Stimulated activated naive B cell treated with anti-CD40 and anti-IgM and Interleukin-4, amounts not matched to agents 10 μg/mL and 1 μg/mL and 100 μg/mL, for 72 hours (primary cell): ENCODE data around the gene MAD1L1.

Source experiments
- ATAC-seq, 2 donors: fragments of 150-1000 bp; cut with Tn5 transposase; replicated peaks; 2 replicates each; pipeline ENCODE4 v1.10.0; 2021; ENCODE audit warnings: moderate library complexity in 1 of 2
- DNase-seq: peaks from one replicate; pipeline ENCODE4 v3.0.0; 2021
- H3K27ac Mint-ChIP-seq: one replicate; pipeline ENCODE4 v1.8.0; 2022; ENCODE audit warnings: mild to moderate bottlenecking, mixed read lengths
- H3K27me3 Mint-ChIP-seq, 2 donors: one replicate each; pipeline ENCODE4 v1.8.0; 2022; ENCODE audit warnings: mixed read lengths in 2 of 2
- H3K36me3 Mint-ChIP-seq, 2 donors: one replicate each; pipeline ENCODE4 v1.8.0; 2022; ENCODE audit warnings: mixed read lengths in 2 of 2, mild to moderate bottlenecking in 1 of 2
- H3K4me1 Mint-ChIP-seq, 2 donors: one replicate each; pipeline ENCODE4 v1.8.0; 2022; ENCODE audit warnings: mixed read lengths in 2 of 2, mild to moderate bottlenecking in 1 of 2
- H3K4me3 Mint-ChIP-seq, 2 donors: one replicate each; pipeline ENCODE4 v1.8.0; 2022; ENCODE audit warnings: mild to moderate bottlenecking in 2 of 2, mixed read lengths in 2 of 2, moderate library complexity in 1 of 2
- H3K9me3 Mint-ChIP-seq, 2 donors: one replicate each; pipeline ENCODE4 v1.8.0; 2022; ENCODE audit warnings: mixed read lengths in 2 of 2, mild to moderate bottlenecking in 1 of 2

Gene MAD1L1

GRCh38 chr7:2201686-2202360 is 30.9 kb downstream of the MAD1L1 start:
- Mint-ChIP-seq H3K27ac (no peak overlapping the region), H3K27me3 (no peaks in the 10 kb centered on the region), H3K4me3 (no peak overlapping the region), H3K4me1 (peaks cover 20 to 22% of the 10 kb centered on the region in 2 donors), H3K9me3 (no peaks in the 10 kb centered on the region), H3K36me3 (peaks cover 35 to 65% of the 10 kb centered on the region in 2 donors)
- DNase-seq (no peak), ATAC-seq (no peak)

GRCh38 chr7:2201128-2201527 is 31.6 kb downstream of the MAD1L1 start:
- Mint-ChIP-seq H3K27me3 (no peaks in the 10 kb centered on the region), H3K27ac (no peak overlapping the region), H3K9me3 (peaks cover 0 to 1% of the 10 kb centered on the region in 2 donors), H3K4me1 (peaks cover 20 to 22% of the 10 kb centered on the region in 2 donors), H3K4me3 (no peak overlapping the region), H3K36me3 (peaks cover 41 to 70% of the 10 kb centered on the region in 2 donors)
- DNase-seq (no peak), ATAC-seq (no peak)

GRCh38 chr7:2200584-2200980 is 32.2 kb downstream of the MAD1L1 start:
- Mint-ChIP-seq H3K9me3 (peaks cover 0 to 2% of the 10 kb centered on the region in 2 donors), H3K36me3 (peaks cover 46 to 72% of the 10 kb centered on the region in 2 donors), H3K27ac (no peak overlapping the region), H3K4me1 (peaks cover 20 to 22% of the 10 kb centered on the region in 2 donors), H3K27me3 (no peaks in the 10 kb centered on the region), H3K4me3 (no peak overlapping the region)
- DNase-seq (no peak), ATAC-seq (no peak)

GRCh38 chr7:2199956-2200583 is 32.7 kb downstream of the MAD1L1 start:
- ATAC-seq = no peak
- Mint-ChIP-seq H3K9me3 (peaks cover 0 to 3% of the 10 kb centered on the region in 2 donors), H3K4me3 (no peak overlapping the region), H3K4me1 (peaks cover 18 to 22% of the 10 kb centered on the region in 2 donors), H3K36me3 (peaks cover 51 to 72% of the 10 kb centered on the region in 2 donors), H3K27me3 (no peaks in the 10 kb centered on the region), H3K27ac (no peak overlapping the region)
- DNase-seq = no peak

- peak overlapping the region; percentile 31 for H3K27ac Mint-ChIP-seq
- DNase-seq (no peak), ATAC-seq (no peak)
- peaks cover 0 to 3% of the 10 kb centered on the region in 2 donors for H3K9me3 Mint-ChIP-seq
- H3K36me3 Mint-ChIP-seq = peaks cover 53 to 71% of the 10 kb centered on the region in 2 donors
- no peak overlapping the region for H3K4me3 Mint-ChIP-seq
- peaks cover 18 to 20% of the 10 kb centered on the region in 2 donors for H3K4me1 Mint-ChIP-seq
- no peaks in the 10 kb centered on the region for H3K27me3 Mint-ChIP-seq
These were observed 33.2 kb downstream of the MAD1L1 start for GRCh38 chr7:2199528-2199927.

- no peak for ATAC-seq
- no peak for DNase-seq
These were observed 34.0 kb downstream of the MAD1L1 start for GRCh38 chr7:2198760-2199159.

DNA sequence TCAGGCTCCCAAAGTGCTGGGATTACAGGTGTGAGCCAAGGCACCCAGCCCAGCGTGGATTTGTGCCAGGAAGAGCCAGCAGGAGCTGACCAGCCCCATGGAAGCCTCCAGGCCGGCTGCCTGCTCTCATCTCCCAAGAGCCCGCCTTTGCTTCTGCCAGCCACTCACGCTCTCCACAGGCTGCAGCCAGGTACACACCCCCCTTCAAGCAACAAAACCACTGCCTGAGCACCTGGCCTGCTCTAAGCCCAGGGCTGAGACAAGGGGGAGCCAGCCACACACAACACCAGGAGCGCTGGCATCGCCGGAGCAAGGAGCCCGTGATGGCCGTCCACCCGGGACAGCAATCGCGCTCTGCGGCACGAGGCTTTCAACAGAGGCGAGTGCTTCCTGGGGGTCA is 34.5 kb downstream of the MAD1L1 start:
- DNase-seq (no peak), ATAC-seq (no peak)
- Mint-ChIP-seq H3K27me3 (no peaks in the 10 kb centered on the region), H3K27ac (no peak overlapping the region), H3K9me3 (peaks cover 0 to 3% of the 10 kb centered on the region in 2 donors), H3K36me3 (peaks cover 56 to 68% of the 10 kb centered on the region in 2 donors), H3K4me3 (no peak overlapping the region), H3K4me1 (peaks cover 5 to 7% of the 10 kb centered on the region in 2 donors)

More at GRCh38 chr7:2198760-2199159, 34.0 kb downstream of the MAD1L1 start:
- peaks cover 10 to 12% of the 10 kb centered on the region in 2 donors for H3K4me1 Mint-ChIP-seq
- peaks cover 0 to 3% of the 10 kb centered on the region in 2 donors for H3K9me3 Mint-ChIP-seq
- H3K27ac Mint-ChIP-seq = no peak overlapping the region
- peaks cover 53 to 68% of the 10 kb centered on the region in 2 donors for H3K36me3 Mint-ChIP-seq
- H3K4me3 Mint-ChIP-seq = no peak overlapping the region
- H3K27me3 Mint-ChIP-seq = no peaks in the 10 kb centered on the region

GRCh38 chr7:2197436-2198155 is 35.1 kb downstream of the MAD1L1 start:
- Mint-ChIP-seq H3K36me3 (peaks cover 54 to 70% of the 10 kb centered on the region in 2 donors), H3K4me1 (peaks cover 4 to 6% of the 10 kb centered on the region in 2 donors), H3K27me3 (no peaks in the 10 kb centered on the region)

GRCh38 chr7:2196381-2197378 is 36.1 kb downstream of the MAD1L1 start:
- Mint-ChIP-seq H3K27me3 (no peaks in the 10 kb centered on the region), H3K4me3 (no peak overlapping the region), H3K36me3 (peaks cover 50 to 66% of the 10 kb centered on the region in 2 donors), H3K27ac (peak overlapping the region; percentile 42), H3K4me1 (peaks cover 4 to 6% of the 10 kb centered on the region in 2 donors), H3K9me3 (peaks cover 0 to 3% of the 10 kb centered on the region in 2 donors)
- DNase-seq = no peak
- no peak for ATAC-seq

More at GRCh38 chr7:2197436-2198155, 35.1 kb downstream of the MAD1L1 start:
- peak overlapping the region; percentile 59 for H3K27ac Mint-ChIP-seq
- H3K4me3 Mint-ChIP-seq = no peak overlapping the region
- no peak for ATAC-seq
- peaks cover 0 to 3% of the 10 kb centered on the region in 2 donors for H3K9me3 Mint-ChIP-seq
- DNase-seq = no peak

- H3K9me3 Mint-ChIP-seq = peaks cover 0 to 3% of the 10 kb centered on the region in 2 donors
- H3K4me1 Mint-ChIP-seq = peaks cover 4 to 6% of the 10 kb centered on the region in 2 donors
- DNase-seq (no peak), ATAC-seq (no peak)
- H3K36me3 Mint-ChIP-seq = peaks cover 52 to 70% of the 10 kb centered on the region in 2 donors
- no peaks in the 10 kb centered on the region for H3K27me3 Mint-ChIP-seq
- no peak overlapping the region for H3K4me3 Mint-ChIP-seq
- no peak overlapping the region for H3K27ac Mint-ChIP-seq
These were observed 37.1 kb downstream of the MAD1L1 start for GRCh38 chr7:2195400-2196246.

GRCh38 chr7:2193575-2194305 is 39.0 kb downstream of the MAD1L1 start:
- Mint-ChIP-seq H3K36me3 (peaks cover 63 to 73% of the 10 kb centered on the region in 2 donors), H3K4me3 (no peak overlapping the region), H3K27me3 (no peaks in the 10 kb centered on the region), H3K27ac (no peak overlapping the region), H3K9me3 (peaks cover 5 to 10% of the 10 kb centered on the region in 2 donors), H3K4me1 (peaks cover 6% of the 10 kb centered on the region in 2 donors)
- DNase-seq (no peak), ATAC-seq (no peak)

- Mint-ChIP-seq H3K4me3 (no peak overlapping the region), H3K27ac (no peak overlapping the region), H3K36me3 (peaks cover 68 to 76% of the 10 kb centered on the region in 2 donors), H3K4me1 (peaks cover 6% of the 10 kb centered on the region in 2 donors), H3K27me3 (no peaks in the 10 kb centered on the region), H3K9me3 (peaks cover 5 to 10% of the 10 kb centered on the region in 2 donors)
- DNase-seq = no peak
- no peak for ATAC-seq
These were observed 39.8 kb downstream of the MAD1L1 start for GRCh38 chr7:2192831-2193534.
